NCI-H1694 treated with DMSO at 0.1 percent for 48 hours (cell line): ENCODE measurements around the gene UBE3C.
"Not testable (repeated sequence)": the region's sequence is repeated elsewhere in the genome, so short reads cannot be mapped to it uniquely, and the experiment has no call there.

Experiments used
- DNase-seq: peaks from one replicate; lab custom pipeline; 2025; lab: John Stamatoyannopoulos, UW

UBE3C gene

DNA sequence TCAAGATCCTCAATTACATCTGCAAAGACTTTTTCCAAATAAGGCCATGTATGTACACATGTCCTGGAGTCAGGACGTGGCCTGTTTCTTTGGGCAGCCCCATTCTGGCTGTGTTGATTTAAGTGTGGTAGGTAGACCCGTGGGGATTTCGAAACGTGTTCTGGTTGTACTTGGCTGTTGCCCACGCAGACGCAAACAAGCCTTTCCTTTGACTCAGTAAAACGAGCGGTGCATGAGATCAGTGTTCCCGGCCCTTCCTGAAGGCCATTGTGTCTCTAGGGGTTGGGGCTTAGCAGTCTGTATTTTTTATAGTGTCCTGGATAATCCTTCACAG, 133.2 kb downstream of the UBE3C start:
- no peak for DNase-seq

DNA sequence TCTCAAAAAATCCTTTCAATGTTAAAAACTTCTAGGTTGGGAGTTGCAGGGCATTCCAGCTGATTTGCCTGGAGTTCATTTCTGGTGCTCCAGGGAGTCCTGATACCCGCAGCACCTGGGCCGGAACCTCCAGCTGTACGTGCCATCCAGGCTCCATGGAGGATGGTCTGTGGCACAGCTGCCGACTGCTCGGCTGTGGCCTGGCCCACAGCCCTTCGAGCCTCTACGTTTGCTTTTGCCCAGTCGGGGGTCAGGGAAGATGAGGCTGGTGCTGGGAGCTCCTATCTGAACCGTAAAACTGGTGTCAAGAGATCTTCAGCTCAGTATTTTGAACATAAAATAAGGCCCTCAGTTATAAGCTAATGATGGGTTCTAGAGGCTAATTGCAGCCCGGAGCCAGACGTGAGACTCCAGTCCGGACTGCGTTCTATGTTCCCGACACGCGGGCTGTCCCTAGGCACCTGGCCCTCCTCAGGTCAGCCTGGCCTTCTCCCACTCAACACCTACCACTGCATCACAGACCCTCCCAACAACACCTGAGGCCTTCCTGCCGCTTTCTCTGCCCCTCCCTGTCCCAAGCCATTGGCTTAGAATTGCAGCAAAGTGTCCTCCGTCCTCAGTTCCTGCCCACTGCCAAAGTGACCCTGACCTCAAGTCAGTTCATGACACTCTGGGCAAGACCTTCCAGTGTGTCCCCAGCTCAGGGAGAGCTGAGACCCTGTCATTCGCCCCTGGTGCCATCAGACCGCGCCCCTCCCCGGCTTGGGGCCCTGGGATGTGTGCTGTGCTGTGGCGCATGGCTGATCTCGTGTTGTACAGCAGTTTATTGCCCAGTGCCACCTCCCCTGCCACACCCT, 133.9 kb downstream of the UBE3C start:
- no peak for DNase-seq

DNA sequence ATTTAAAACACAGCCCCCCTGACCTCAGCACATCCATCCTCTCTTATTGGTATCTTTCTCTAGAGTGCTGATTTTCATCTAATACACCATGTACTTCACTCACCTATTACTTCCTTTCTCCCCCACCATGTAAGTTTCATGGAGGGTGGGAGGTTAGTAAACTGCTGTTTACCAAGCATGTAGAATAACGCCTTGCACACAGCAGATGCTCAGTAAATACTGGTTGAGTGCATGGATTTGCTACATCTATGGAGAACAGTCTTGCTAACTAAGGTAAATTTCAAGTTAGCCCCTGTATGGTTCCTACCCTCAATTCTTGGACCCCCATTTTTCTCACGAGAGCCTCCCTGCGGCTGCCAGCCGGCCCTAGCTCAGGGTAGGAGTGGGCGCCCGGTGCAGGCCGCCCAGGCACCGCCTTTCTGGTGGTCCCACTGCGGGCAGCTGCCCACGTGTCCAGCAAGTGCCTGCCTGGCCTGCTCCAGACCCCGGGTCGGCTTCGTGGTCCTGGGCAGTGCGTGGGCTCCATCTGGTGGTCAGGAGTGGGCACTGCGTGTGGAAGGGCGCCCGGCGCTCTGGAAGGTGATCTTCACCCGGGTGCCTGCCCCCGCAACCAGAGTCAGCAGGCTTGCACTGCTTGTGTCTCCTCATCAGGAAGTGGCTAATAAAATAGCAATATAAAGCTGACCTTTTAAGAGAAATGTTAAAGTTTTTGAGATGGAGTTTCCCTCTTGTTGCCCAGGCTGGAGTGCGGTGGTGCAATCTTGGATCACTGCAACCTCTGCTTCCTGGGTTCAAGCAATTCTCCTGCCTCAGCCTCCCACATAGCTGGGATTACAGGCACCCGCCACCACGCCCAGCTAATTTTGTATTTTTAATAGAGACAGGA, 134.7 kb downstream of the UBE3C start:
- peak; percentile 42 for DNase-seq

DNA sequence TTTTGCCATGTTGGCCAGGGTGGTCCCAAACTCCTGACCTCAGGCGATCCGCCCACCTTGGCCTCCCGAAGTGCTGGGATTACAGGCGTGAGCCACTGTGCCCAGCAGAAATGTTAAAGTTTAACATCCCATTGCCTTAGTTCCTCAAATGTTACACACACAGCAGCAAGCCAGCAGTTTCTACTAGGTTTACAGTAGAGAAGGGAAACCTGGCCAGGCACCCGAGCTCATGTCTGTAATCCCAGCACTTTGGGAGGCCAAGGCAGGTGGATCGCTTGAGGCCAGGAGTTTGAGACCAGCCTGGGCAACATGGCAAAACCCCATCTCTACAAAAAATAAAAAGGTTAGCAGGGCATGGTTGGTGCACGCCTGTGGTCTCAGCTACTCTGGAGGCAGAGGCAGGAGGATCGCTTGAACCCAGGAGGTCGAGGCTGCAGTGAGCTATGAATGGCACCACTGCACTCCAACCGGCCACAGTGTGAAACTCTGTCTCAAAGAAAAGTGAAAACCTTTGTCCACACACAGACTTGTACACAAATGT, 135.4 kb downstream of the UBE3C start:
- DNase-seq, result not testable (repeated sequence)

DNA sequence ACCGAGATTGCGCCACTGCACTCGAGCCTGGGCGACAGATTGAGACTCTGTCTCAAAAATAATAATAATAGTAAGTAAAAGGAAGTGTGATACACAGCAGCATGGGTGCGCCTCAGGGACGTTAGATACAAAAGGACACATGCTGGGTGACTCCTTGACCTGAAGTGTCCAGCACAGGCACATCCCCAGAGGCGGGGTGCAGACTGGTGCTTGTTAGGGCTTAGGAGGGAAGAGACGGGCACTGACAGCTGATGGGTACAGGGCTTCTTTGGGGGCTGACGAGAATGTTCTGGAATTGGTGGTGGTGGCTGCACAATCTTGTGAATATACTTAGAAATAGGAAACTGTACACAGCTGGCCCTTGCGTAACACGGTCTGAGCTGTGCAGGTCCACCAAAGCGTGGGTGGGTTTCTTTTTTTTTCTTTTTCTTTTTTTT, 136.3 kb downstream of the UBE3C start:
- DNase-seq, result no peak

DNA sequence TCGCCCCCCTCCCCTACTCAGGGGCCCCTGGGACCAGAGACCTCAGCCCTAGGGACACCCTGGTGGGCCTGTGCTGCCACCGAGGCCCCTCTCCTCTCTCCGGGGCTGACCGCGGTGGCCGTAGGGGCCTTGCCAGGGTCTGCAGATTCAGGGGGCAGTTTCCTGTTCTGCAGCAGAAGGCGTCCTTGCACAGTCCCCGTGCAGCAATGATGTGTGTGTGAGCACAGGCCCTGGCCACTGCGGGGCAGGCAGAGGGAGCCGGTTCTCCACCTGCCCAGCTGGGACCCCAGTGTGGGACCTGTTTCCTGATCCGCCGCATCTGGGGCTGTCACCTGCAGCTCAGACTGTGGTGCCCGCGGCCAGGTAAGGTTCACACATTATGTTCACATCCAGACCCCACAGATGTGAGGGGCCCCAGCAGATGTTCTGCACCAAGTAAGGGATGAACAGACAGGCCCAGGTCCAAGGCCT, 137.4 kb downstream of the UBE3C start:
- DNase-seq, result no peak

DNA sequence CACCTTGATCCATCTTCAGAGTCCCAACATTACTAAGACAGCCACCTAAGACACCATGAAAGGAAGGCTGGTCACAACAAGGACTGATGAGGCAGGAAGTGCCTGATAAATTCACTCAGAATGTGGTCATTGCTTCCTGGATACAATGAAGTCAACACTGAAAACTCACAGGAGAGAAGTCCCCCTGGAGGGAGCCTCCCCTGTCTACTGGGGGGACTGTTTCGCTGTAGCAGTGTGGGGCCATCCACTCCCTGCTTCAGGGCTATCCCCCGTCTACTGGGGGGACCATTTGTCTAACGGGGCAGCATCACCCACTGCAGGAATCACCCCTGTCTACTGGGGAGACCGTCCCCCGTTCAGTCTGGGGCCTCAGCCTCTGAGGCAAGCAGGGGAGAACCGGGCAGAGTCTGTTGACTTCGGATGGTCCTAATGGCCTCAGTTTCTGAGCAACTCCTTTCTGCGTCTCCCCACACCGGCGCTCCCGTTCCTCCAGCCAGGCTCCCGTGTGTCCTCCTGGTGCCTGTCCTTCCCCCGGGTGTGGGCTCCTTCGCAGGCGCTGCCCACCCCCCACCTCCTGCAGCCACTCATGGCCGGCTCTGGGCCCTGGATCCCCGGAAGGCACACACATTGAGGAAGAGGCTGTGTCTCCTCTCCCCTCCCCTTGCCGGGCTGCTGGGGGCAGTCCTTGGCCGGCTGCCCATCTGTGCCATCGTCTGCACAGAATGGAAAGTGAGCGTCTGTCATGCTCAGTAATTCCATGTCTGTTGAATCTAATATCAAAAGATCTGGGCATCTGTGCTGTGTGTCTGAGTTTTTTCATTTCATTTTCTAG, 138.2 kb downstream of the UBE3C start:
- DNase-seq, result peak; percentile 89

DNA sequence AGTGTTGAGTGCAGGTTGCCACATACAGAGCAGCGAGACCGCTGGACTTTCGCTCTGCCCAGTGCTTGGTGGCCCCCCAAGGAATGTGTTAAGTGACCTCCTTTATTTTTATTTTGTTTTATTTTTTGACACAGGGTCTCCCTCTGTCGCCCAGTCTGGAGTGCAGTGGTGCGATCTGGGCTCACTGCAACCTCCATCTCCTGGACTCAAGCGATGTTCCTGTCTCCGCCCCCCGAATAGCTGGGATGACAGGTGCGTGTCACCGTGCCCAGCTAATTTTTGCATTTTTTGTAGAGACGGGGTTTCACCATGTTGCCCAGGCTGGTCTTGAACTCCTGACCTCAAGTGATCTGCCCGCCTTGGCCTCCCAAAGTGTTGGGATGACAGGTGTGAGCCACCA, 138.8 kb downstream of the UBE3C start:
- not testable (repeated sequence) for DNase-seq

DNA sequence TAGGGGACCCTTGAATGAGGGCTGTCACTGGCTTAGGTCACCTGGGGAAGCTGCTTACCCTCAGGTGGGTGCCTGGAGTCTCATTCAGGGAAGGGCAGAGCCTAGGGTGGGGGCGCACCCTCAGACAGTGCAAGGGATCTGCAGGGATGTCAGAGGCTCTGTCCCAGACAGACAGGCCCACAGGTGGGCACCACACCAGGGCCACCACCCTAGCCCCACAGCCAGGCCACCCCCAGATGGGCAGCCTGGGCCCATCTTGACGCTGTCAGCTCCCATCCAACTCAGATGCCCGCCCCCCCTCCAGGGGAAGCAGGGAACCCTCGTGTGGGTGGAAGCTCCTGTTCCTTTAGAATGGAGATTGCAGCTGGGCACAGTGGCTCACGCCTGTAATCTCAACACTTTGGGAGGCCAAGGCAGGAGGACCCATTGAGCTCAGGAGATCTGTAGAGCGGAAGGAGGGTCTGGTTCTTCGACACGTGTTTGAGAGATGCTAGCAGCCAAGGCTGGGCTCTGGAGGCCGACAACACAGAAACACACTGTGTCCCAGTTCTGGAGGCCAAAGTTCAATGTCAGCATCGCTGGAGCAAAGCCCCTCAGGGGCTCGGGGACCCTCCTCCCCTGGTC, 139.6 kb downstream of the UBE3C start:
- no peak for DNase-seq

DNA sequence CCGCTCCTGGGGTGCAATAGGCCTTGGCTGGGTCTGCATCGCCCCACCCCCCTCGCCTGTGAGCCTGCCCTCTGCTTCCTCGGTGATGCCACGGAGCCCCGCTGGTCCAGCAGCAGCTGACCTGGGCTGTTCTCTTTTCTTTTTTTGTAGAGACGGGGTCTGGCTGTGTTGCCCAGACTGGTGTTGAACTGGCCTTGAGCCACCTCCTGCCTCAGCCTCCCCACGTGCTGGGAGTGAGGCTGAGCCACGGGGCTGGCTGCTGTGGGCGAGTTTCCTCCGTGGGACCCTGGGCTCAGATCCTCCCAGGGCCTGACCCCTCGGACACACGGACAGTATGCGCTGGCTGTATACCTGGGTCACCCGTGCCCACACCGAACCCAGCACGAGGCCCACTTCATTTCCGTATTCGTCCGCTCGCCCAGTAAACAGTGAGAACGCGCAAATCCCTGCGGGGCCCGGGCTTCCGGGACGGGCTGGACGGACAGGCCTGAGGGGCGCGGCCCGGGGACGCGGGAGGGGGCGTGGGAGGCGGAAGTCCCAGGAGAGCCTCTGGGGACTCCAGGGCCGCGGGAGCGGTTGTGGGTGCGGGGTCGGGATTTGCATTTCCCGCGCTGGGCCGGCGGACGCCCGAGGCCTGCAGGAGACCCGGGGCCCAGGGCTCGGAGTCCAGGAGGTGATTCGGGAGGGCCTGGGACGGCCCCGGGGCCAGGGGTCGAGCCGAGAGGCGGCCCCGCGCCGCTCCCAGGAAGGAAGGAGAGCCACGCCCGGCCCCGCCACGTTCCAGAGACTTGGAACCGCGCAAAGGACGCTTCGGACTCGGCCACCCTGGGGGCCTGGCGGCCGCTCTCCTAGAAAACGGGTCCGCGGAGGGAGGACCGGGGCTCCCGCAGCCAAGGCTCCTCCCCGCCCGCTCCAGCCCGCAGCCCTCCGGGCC, 140.3 kb downstream of the UBE3C start:
- DNase-seq, result no peak

DNA sequence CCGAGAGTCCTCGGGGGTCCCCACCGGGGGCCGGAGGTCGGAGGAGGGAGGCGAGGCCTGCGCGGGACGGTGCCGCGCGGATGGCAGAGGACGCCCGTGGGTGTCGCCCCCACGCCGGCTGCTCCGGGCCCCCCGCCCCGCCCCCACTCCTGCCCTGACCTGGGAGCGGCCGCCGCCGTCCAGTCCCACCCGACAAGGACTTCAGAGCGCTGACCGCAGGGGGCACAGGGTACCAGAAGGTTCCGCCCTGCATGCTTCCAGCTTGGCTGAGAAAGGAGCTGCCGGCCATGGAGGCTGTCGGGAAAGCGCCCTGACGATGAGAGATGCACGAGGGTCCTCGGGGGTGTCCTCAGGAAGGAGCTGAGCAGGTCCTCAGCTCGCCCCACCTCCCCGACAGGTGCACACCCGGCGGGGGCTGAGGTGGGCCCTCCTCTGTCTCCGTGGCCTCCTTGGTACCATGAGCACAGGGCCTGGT, 141.1 kb downstream of the UBE3C start:
- no peak for DNase-seq

DNA sequence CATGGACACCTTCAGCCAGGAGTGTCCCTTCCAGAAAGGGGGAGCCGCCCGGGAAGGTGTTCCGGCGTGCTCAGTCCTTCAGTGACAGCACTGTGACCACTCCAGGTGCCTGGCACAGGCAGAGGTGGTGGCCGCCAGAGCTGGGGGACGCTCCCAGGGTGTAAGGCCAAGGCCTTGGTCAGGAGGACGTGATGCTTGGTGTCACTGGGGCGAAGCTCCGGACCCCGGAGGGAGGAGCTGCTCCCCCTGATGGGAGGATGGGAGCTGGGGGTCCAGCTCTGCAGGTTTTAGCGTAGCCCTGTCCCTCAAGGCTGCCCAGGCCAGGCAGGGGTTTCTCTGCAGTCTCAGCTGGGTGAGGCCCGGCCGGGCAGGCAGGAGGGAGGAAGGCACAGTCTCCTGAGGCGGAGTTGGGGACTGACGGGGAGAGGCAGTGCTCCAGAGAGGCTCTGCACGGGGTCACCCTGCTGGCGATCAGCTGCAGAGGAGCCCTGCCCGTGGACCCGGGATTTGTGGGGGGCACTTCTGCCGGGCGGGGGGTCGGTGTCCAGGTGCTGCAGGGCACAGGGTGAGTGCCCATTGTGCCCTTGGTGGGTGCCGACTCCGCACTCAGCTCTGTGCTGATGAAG, 141.6 kb downstream of the UBE3C start:
- no peak for DNase-seq

DNA sequence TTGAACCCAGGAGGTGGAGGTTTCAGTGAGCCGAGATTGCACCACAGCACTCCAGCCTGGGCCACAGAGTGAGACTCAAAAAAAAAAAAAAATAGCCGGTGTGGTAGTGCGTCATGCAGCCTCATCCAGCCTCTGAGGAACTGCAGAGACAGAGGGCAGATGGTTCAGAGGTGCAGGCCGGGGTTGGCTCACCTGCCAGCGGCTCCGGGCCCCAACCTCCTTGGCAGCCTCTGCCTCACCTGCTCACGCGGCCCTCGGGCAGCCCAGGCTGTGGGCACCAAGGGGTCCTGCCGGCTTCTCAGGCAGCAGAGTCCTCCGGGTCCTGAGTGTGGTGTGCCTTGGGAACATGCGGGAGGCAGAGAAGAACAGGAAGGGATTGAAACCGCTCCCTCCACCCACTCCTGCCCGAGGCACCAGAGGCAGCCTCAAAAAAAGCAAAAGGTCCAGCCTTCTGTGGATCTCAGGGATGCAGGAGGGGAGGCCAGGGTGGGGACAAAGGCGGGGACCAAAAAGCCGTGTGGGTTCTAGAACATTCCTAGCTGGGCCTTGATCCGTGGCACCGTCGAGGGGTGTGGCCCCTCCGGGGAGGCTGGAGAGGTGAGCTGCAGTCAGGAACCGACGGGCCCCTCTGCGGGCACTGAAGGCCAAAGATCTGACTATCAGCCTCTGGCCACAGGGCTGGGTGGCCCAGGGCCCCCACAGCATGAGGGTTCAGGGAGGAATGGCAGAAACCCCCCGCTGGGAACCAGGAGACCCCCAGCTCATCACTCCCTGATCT, 142.7 kb downstream of the UBE3C start:
- no peak for DNase-seq

DNA sequence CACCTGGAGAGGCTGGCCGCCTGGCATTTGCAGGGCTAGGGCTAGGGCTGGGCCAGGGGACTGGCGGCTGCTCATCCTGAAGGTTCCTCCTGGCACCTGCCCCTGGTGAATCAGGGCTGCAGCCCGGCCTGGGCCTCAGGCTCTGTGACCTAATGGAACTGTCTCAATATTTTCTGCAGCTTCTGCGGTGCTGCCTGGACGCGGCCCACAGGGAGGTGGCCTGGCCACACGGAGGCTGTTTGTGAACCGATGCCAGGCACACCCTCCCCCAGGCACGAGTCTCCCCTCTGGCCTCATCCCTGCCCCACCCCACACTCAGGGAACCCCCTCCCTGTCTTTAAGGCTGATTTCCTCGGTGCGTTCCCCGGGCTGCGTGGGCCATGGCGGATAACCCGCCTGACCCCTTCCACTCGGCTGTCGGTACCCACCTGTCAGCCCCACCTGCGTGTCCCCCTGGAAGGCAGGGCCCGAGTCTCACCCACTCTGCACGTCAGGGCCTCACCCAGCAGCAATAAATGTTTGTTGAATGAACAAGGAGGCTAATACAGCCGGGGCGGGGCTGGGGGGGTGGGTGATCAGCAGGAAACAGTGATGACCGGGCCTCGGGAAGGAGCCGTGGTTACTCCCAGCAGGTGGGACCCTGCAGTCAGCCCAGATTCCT, 143.5 kb downstream of the UBE3C start:
- no peak for DNase-seq

DNA sequence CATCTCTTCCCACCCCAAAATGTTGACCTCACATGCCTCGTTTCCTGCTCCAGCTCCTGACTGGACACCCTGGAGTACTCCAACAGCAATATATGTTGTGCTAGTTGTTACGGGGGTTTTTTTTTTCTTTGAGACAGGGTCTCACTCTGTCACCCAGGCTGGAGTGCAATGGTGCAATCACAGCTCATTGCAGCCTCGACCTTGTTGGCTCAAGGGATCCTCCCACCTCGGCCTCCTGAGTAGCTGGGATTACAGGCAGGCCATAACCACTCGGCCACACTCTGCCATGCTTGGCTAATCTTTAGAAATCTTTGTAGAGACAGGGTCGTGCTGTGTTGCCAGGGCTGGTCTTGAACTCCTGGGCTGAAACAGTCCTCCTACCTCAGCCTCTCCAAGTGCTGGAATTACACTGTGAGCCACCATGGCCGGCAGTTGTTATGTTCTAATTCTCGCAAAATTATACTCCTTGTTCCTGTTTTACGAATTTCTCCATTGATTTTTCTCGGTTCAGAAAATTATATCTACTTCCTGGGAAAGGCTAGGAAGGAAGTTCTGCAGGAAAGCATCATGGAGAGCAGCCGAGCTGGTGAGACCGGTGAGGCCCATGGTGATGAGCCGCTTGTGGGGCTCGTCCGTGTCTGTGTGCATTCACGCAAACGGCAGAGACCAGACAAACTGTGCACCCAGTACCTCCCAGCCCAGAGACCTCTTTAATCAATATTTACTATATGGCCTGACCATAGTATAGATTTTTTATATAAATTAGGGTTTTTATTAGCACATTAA, 145.7 kb downstream of the UBE3C start:
- DNase-seq, result no peak

DNA sequence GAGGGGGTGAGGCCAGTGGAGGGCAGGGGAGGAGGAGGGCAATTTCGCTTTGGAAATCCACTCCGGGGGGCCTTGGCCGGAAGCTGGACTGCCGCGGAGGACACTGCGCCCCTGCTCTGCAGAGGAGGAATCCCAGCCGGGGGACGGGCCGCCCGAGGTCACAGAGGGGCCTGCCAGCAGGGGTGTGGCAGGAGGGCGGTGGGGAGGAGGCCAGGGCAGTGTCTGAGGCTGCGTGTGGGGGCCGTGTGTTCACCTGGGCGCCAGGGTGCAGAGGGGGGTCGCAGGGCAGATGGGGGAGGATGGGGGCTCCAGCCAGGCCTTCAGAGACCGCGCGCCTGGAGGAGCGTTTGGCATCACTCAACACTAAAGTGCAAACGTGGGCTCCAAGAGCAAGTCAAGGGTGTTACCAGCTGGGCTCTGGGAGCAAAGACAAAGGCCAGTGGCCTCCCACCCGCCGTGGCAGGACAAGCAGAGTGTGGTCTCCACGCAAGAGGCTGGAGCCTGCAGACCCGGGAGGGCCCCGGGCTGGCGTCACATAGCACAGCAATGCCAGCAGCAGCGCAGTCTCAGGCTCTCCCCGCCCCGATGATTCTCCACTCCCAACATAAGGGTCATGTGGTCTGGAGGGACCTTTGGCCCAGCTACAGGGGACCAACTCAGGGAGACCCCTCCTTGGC, 152.8 kb downstream of the UBE3C start:
- DNase-seq, result no peak

DNA sequence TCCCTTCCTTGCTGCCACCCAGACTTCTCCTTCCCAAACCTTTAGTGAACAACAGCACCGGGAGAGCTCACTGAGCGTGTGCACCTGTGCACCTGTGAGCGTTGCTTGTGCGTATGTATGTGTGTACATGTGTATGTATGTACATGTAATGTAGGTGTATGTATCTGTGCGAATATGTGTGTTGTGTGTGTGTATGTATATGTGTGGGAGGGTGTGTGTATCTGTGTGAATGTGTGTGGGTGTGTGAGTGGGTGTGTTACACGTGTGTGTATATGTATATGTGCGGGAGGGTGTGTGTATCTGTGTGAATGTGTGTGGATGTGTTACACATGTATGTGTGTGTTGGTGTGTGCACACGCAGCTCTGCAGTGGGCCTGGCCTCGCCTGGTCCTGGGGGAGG, 153.5 kb downstream of the UBE3C start:
- no peak for DNase-seq
